GM19099 (cell line): ENCODE data around the gene C10orf71.

Experiments
- POLR2A ChIP-seq: IDR thresholded peaks from 3 replicates; pipeline ENCODE4 v1.6.1; 2011; ENCODE audit warnings: low read depth; ENCODE audit not compliant: insufficient read length; ENCODE audit errors: extremely low read depth

Gene C10orf71

GRCh38 chr10:49268185-49268584 is 30.8 kb upstream of the C10orf71 start:
- no peak for TF ChIP-seq POLR2A

- TF ChIP-seq POLR2A = no peak
These were observed 29.4 kb upstream of the C10orf71 start for GRCh38 chr10:49269523-49269922.

- TF ChIP-seq POLR2A = no peak
These were observed 28.4 kb upstream of the C10orf71 start for GRCh38 chr10:49270565-49270964.

- TF ChIP-seq POLR2A = no peak
These were observed 27.6 kb upstream of the C10orf71 start for GRCh38 chr10:49271346-49271745.

DNA sequence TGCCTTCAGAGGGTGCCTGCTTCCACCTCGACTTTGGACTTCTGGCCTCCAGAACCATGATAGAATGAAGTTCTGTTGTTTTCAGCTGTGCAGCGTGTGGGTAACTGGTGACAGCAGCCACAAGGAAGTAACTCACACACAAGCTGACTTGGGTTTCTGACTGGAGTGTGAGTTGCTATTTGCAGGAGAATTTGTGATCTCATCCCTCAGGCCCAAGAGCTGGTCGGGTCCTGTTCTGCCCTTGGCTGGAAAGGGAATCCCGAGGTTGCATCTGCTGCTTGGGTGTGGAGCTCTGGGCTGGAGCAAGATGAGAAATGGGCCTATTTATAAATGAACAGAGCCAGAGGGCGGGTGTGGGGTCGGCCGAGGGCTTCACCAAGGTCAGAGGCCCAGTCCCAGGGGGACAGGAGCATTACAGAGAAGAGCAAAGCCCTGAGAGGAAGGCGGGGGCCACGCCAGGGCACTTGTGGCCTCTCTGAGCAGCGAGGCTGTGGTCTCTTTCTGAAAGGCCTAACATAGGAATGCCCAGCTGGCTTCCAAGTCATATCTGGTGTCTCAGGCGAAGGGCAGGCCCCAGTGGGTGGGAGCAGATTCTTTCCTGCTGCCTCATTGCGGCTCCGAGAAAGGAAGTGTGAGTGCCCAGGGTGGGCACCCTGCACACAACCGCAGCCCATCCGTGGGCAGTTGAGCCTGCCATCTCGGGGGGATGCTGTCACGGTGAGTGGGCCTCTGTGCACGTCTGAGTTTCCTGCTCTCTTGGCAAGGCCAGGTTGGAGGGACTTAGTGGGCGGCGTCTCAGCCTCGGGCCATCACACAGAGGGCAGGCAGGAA is 26.5 kb upstream of the C10orf71 start:
- TF ChIP-seq POLR2A = no peak

- TF ChIP-seq POLR2A = no peak
These were observed 25.9 kb upstream of the C10orf71 start for GRCh38 chr10:49273082-49273465.

GRCh38 chr10:49273626-49274025 is 25.3 kb upstream of the C10orf71 start:
- TF ChIP-seq POLR2A = no peak

DNA sequence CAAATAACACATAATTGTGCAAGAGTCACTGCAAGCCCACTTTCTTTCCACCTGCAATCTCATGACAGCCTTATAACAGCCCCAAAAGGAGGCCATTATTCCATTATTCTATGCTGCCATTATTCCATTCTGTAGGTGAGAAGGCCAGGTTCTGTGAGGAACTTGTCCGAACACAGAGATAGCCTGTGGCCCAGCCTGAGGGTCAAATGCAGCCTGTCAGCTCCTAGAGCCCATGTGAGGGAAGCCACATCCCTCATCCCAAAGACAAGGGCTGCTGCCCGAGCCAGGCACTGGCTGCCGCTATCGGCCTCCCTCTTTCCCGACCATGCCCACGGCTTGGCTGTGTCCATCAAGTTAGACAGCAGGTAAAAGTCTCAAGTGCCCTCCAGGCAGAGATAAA is 24.1 kb upstream of the C10orf71 start:
- TF ChIP-seq POLR2A = no peak

DNA sequence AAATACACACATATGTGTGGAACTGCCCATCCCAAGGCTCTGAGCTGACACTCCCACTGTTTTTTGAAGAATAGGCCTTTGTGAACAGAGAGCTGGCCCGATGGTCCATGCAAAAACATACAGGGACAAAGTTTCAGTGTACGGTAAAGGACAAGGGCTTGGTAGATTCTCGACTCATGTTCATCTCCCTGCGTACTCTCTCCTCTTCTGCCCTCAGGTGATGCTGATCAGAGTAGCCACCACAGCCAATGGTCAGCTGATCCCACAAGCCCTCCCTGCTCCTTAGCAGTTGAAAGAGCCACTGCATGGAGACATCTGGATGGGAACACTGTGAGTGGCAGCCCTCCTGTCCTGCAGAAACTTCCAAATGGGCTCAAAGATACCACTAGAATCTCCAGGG is 23.1 kb upstream of the C10orf71 start:
- no peak for TF ChIP-seq POLR2A

DNA sequence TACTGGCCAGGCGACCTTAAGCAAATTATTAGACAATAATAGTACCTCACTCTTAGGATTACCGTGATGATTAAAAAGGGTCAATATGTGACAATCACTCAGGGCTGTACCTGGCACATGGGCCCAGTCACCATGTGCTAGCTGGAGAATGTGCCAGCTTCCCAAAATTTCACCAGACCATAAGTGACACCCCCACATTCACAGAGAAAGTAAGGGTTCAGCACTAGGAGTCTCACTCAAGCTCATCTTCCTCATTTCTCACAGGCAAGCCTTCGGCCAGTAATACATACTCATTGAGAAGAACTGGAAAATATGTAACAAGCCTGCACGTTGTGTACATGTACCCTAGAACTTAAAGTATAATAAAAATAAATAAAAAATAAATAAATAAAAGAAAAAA is 22.4 kb upstream of the C10orf71 start:
- TF ChIP-seq POLR2A = no peak

- no peak for TF ChIP-seq POLR2A
These were observed 21.0 kb upstream of the C10orf71 start for GRCh38 chr10:49277973-49278372.

- TF ChIP-seq POLR2A = no peak
These were observed 20.4 kb upstream of the C10orf71 start for GRCh38 chr10:49278497-49278981.

GRCh38 chr10:49279015-49279880 is 19.7 kb upstream of the C10orf71 start:
- no peak for TF ChIP-seq POLR2A

- TF ChIP-seq POLR2A = no peak
These were observed 19.0 kb upstream of the C10orf71 start for GRCh38 chr10:49280001-49280408.

DNA sequence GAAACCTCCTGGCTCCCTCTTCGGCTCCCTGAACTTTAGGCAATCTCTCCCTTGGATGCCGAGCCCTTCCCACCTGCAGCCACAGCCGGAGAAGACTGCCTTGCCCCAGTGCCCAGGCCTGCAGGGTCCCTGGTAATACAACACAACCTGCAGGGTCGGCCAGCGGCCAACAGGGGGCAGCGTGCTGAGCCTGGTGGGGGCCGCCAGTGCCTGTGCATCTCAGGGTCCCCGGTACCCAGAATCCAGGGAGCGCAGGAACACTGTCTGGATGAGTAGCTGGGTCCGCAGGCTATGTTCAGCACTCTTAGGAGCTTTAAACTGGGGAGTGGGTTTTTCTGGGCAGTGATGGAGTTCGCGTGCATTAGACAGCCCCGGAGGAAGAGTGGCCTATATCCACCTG is 17.5 kb upstream of the C10orf71 start:
- no peak for TF ChIP-seq POLR2A

DNA sequence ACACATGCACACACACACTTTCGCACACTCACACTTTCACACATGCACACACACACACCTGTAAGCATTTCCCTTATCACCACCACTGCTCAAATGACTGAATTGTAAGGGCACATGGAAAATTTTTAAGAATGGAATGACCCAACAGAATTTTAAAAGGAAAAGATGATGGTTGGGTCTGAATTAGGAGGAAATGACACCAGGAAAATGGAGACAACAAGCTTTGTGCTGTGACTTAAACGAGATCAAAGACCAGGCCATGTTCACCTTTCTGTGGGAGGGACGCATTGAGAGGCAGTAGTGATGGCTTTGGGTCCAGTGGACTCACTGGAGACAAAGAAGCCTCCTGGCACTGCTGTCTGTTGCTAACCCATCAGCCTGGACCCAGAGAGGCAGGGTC is 16.7 kb upstream of the C10orf71 start:
- no peak for TF ChIP-seq POLR2A

DNA sequence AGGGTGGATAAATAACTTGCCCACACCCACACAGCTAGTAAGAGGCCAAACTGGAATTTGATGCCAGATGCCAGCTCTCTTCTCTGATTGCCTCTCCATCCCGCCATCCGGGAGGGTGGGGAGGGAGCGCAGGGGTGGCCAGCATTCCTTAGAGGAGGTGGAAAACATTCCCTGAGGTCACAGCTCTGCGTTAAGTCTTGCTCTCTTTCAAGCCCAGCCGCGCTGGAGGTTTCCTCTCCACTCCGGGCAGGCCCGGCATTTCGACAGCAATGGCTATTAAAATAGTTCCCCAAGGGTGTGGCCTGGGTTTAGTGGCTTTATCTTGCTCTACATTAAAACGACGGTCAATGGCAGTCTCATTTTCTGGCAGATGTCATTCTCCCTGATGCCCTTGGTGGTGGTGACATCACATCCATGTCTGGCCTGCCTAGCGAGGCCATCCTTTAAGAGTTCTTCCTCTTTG is 16.1 kb upstream of the C10orf71 start:
- TF ChIP-seq POLR2A = no peak

DNA sequence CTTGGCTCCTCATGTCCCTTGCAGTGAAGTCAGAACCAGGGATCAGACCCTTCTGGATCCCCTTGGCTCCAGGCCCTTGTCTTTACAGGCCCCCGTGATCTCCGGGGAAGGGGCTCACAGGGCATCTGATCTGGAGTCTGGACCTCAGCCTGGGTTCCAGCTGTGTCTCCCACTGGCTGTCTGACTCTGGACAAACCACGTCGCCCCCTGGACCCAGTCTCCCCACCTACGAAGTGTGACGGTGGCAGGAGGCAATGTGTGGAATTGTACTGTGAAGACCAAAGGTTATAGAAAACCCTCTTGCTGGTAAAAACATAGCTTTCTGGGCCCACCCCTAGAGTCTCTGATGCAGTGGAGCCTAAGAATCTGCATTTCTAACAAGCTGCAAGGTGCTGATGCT is 15.5 kb upstream of the C10orf71 start:
- TF ChIP-seq POLR2A = no peak
